GM21529 (cell line): ENCODE results near the gene SMIM38.
"Not testable (repeated sequence)": the region's sequence is repeated elsewhere in the genome, so short reads cannot be mapped to it uniquely, and the experiment has no call there.

ENCODE experiments used
- ATAC-seq: cut with Tn5 transposase; IDR thresholded peaks from one replicate; pipeline ENCODE4 v1.9.1; 2021; ENCODE audit not compliant: unreplicated experiment

SMIM38 gene

DNA sequence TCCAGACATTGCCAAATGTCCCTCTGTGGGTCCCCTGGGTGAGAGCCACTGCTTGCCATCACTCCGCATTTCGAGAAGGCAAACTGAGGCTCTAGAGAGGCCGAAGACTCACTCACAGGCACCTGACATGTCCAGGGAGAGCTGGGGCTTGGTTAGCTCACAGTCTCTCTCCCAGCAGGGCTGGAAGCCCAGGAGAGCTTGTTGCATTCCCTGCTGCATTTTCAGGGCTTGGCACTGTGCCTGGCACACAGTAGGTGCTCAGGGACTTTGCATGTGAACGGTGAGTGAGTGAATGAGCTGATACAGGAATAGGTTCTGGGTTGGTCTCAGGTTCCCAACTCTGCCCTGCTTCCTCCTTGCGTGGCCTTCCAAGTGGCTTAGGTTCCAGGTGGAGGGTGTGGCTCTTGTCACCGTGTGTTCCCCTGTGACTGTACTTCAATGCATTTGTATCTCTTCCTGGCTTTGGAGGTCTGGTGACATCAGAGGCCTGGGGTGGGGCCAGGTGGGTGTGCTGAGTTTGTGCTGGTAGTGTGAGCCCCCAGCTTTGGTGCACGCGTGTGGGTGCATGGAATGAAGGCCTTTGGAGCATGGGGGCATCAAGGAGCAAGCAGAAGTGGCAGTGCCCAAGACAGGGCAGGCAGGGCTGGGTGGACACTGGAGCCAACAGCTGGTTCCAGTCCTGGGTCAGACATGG, 18.4 kb upstream of the SMIM38 start:
- ATAC-seq, result no peak

DNA sequence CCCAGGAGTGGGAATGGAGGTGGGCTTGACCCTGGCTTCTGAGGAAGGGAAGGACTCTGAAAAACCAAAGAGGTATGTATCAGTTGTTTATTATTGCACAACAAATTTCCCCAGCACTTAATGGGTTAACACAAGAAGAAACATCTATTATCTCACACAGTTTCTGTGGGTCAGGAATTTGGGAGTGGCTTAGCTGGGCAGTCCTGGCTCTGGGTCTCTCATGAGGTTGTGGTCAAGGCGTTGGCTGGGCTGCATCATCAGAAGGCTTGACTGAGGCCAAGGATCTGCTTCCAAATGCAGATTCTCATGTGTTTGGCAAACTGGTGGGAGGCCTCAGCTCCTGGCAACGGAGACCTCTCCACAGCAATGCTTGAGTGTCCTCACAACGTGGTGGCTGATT, 17.5 kb upstream of the SMIM38 start:
- no peak for ATAC-seq

DNA sequence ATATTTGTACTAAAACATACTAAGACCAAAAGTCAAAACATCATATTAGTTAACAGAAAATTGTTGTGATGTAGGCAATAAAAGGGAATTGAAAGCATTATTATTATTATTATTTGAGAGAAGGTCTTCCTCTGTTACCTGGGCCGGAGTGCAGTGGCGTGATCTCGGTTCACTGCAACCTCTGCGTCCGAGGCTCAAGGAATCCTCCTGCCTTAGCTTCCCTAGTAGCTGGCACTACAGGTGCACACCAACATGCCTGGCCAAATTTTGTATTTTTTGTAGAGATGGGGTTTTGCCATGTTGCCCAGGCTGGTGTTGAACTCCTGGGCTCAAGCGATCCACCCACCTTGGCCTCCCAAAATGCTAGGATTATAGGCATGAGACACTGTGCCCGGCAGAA, 15.6 kb upstream of the SMIM38 start:
- ATAC-seq, result not testable (repeated sequence)

GRCh38 chr11:69140635-69141034, 15.1 kb upstream of the SMIM38 start:
- ATAC-seq, result no peak

- ATAC-seq, result no peak
Measured at GRCh38 chr11:69141742-69142141, 14.0 kb upstream of the SMIM38 start.

GRCh38 chr11:69142895-69143294, 12.8 kb upstream of the SMIM38 start:
- no peak for ATAC-seq

- no peak for ATAC-seq
Measured at GRCh38 chr11:69144316-69145049, 11.3 kb upstream of the SMIM38 start.

DNA sequence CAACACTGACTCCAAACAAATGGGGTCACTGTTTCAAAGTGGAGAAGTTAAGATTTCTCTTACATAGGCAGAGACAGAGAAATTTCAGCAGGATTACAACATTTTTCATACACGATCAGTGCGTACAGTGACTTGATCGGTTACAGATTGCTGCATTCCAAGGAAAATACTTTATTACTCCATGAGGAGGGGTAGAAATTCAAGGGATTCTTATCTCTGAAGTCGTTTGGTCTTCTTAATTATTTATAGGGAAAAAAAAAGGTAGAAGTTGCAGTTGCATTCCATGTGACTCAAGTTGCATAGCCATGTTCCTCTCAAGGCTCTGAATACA, 10.7 kb upstream of the SMIM38 start:
- ATAC-seq, result no peak

DNA sequence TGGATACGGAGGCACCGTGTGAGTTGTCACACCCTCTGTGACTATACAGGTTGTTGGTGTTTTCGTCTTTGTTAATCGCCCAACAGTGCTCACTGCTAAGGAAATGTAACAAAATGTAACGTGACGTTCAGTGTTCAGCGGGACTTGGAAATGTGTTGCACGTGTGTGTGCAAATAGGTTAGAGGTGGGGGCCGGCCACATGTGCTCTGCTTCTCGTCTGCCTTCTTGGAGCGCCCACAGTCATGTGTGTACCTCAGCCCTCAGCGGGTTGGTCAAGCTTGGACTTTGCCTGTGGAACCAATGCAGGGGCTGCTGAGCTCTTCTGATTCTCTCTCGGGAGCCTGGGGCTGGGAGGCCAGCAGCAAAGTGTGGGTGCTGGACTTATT, 7.4 kb upstream of the SMIM38 start:
- no peak for ATAC-seq

- no peak for ATAC-seq
Measured at GRCh38 chr11:69148806-69149205, 6.9 kb upstream of the SMIM38 start.

- not testable (repeated sequence) for ATAC-seq
Measured at GRCh38 chr11:69149338-69150045, 6.2 kb upstream of the SMIM38 start.

DNA sequence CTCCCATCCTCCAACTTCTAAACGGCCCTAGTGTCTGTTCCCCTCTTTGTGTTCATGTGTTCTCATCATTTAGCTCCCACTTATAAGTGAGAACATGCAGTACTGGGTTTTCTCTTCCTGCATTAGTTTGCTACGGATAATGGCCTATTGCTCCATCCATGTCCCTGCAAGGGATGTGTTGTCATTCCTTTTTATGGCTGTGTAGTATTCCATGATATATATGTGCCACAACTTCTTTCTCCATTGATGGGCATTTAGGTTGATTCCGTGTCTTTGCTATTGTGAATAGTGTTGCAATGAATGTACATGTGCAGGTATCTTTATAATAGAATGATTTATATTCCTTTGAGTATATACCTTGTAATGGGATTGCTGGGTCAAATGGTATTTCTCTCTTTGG, 5.6 kb upstream of the SMIM38 start:
- ATAC-seq, result no peak

DNA sequence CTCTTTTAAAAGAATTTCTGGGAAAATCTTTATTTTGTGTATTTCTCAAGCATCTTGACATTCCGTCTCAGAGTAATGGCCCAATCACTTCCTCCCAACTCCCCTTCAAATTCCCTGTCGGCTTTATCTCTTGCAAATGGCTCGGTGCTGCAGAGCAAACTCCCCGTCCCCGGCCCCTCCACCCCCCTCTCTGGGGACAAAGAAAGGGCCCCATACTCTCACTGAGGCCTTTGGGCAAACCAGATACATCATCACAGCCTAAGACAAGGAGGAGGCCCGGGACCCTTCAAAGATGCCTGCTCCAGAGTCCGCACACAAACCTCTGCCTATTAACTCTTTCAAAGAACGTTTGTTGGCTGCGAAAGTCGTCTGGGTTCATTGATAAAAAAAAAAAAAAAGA, 3.9 kb upstream of the SMIM38 start:
- no peak for ATAC-seq

- ATAC-seq, result no peak
Measured at GRCh38 chr11:69152733-69153421, 2.9 kb upstream of the SMIM38 start.

- no peak for ATAC-seq
Measured at GRCh38 chr11:69153661-69154060, 2.1 kb upstream of the SMIM38 start.

DNA sequence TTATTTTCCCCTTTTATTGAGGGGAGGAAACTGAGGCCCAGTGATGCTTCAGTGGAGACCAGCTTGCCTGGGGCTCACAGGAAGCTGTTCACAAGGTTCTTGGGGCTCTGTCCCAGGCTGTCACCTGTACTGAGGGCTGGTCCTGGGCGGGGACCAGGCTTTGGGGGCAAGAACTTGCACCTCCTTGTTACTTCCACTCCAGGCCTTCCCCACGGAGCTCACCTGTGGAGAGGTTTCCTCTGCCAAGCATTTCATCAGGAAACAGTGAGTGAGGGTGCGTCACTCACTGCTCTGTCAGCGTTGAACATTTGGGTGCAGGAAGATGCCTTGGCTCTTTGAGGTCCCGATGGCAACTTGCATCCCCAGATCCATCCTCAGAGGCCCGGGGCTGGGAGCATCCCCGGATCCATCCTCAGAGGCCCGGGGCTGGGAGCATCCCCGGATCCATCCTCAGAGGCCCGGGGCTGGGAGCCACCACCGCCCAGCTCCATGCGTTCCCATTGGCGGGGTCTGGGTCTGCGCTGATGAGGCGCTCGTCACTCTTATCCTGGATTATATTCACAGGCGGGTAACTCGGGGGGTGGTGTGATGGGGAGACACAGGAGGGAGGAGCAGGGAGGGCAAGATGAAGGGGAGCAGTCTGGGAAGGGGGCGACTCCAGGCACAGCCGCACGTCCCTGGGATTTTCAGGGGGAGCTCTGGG, 1.4 kb upstream of the SMIM38 start:
- ATAC-seq, result no peak

DNA sequence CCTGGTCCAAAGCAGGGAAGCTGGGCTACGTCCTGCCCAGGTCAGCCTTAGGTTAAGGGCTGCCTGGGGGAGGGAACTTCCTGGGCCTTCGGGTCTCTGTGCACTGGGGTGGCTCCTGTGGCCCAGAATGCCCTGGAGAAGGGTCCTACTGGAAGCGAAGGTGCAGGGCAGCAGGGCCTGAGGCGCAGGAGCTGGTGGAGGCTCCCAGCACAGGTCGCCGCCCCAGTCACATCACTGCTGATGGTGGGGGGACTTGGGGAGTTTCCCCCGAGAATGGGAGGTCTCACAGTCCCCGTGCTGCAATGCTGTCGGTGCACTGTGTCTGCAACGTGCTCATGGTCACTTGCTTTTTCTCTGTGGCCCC, 815 bp upstream of the SMIM38 start:
- no peak for ATAC-seq

GRCh38 chr11:69156235-69156639, 502 bp downstream of the SMIM38 start:
- no peak for ATAC-seq

- ATAC-seq, result no peak
Measured at GRCh38 chr11:69156673-69157155, 979 bp downstream of the SMIM38 start.

- no peak for ATAC-seq
Measured at GRCh38 chr11:69157156-69157821, 1.6 kb downstream of the SMIM38 start.
